ENCODE data around the gene NT5DC3.

The NT5DC3 gene

DNA sequence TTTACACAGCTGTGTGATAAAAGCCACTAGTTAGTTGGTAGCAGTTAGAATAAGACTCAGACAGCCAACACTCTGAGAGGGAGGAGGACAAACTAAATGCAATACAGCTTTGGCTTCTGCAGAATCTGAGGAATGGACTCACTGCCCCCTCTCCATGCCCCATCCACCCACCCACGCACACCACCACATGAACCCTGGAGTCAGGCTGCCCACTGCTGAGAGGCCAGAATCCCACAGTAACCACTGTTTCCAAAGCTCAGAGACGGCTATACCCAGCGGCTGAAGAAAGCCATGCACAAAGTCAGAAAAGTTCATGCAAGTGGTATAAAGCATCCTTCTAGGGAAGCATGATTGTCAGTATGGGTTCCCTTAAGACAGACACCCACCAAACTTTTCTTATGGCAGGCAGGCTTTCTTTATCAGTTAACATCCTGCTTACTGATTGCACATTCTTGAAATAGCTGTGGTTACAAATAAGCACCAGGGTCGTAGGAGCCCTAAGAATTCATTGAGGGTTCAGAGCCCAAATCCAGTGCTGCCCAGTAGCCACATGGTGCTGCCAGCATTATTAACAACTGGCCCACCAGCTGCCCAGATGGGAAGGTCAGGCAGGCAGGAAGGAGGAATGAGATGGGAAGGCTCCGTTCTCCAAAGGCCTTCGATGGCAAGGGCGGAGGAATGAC is 61.5 kb downstream of the NT5DC3 start:
- no peak for DNase-seq

DNA sequence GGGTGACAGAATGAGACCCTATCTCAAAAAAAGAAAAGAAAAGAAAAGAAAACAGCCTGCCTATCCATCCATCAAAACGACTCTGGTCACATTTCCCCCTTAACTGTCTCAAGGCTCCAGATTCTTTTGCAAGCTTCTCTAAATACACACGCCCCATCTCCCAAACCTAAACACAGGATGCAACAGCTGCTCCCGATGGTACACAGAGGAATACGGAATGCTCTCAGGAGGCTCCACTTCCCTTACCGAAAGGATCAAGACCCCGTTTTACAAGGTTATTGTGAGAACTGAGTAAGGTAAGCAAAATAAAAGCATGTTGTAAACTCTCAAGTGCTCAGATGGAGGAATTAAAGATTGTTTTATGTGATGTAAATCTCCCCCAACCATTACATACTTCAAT is 62.3 kb downstream of the NT5DC3 start:
- no peak for DNase-seq

- DNase-seq, result no peak
These were observed 66.0 kb downstream of the NT5DC3 start for GRCh38 chr12:103774977-103775560.

DNA sequence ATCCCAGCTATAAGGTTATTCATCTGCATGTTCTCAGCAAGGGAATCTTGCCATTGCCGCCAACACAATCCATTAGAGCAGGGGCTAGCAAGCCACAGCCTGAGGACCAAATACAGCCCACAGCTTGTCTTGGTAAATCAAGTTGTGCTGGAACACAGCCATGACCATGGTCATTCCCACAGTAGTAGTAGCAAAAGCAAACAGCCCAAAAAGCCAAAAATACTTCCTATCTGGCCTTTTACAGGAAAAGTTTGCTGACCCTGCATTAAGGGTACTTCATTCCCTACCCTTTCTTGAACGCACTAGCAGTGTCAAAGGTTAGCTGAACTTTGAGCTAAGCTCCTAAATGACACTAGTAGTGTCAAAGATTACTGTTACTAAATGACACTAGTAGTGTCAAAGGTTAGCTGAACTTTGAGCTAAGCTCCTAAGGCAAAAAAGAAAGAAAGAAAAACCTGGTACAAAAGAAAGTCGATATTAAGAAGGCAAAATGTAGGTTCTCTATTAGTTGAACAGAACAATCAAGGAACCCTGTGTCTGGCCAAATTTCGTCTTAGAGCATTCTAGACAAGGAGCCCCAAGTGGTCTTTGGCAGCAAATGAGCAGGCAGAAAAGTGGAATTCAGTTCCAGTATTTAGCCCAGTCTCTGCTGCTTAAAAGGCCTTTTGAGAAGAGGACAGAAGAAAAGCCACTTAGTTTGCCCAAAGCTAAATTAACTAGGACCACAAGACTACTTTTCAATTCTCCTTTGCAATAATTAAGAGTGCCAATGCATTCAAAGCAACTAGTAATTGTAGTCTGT is 67.7 kb downstream of the NT5DC3 start:
- DNase-seq, result no peak

GRCh38 chr12:103772367-103773108 is 68.5 kb downstream of the NT5DC3 start:
- DNase-seq, result no peak

GRCh38 chr12:103771466-103771865 is 69.6 kb downstream of the NT5DC3 start:
- no peak for DNase-seq

- DNase-seq, result no peak
These were observed 71.6 kb downstream of the NT5DC3 start for GRCh38 chr12:103769240-103769945.

- DNase-seq, result no peak
These were observed 72.4 kb downstream of the NT5DC3 start for GRCh38 chr12:103768467-103769123.

DNA sequence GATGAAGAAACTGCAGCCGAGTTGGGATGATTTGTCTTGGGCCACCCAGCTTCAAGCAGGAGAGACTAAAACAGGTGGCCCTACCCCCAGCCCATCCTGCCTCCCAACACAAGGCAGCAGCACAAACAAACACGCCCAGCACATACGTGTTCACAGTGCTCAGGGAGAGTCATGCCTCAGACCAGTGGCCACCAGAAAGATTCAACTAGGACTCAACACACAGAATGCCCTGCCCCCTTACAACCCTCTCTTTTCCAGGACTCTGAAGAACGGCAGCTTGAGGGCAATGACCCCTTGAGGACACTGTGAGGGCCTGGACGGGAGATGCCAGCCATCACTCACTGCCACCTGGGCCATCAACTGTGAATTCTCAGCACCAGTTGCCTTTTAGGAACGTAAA is 75.0 kb downstream of the NT5DC3 start:
- no peak for DNase-seq

DNA sequence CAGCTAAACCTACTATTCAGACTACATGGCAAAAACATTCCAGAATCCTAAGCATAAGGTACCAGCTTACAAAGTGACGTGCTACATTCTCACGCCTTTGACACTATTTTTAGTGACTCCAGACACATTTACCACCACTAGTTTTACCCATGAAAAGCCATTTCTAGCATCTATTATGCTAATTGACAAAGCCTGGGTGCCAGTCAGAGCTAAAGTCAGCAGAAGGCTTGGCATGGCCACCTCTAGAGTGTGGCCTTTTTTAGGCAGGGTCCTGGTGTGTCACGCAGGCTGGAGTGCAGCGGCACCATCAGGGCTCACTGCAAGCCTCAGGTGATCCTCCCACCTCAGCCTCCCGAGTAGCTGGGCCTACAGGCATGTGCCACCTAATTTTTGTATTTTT is 75.7 kb downstream of the NT5DC3 start:
- no peak for DNase-seq

DNA sequence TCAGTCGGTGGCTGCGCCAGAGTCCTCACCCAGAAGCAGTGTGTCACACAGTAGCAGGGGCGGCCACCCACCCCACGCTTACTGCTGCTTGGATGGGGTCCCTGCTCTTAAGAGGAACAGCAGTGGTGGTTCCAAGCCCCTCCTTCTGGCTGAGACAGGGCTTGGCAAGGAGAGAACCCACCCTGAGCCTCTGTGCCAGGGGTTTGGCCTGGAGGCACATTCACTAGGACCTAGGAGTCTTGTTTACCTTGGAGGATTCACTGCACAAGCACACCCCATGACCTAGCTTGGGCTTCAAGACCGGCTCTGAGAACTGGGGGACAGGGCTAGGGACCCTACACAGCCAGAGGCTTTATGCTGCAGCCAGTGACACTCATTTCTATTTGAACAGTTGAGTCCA is 78.6 kb downstream of the NT5DC3 start:
- DNase-seq, result no peak

DNA sequence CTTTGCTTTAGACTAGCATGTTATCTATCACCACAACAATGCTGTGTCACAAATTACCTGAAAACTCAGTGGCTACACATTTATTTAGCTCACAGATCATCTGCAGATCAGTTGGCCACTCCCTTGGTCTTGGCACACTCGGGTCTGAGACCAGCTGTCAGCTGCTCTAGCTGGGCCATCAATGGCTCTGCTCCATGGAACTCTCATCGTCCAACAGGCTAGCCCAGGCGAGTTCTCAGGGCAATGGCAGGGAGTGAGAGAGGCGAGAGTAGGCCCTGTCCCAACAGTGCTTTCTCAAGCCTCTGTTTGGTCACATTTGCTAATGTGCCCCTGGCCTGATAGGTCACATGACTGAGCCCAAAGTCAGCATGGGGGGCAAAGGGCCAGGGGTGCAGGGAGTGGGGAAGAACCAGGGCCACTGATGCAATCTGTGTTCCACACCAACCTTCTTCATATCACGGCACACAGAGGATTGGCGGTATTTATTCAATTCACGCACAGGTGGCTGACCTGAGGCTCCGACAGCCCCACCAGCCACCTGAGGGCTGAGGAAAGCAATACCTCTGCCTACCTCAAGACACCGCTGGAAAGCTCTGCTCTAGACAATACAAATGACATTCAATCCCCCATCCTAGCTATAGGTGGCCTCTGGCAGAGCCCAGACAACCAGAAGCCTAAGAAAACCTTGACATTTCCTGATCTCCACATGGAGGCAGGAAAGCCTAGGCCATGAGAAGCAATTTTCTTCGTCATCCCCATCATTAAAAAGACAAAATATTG is 82.5 kb downstream of the NT5DC3 start:
- no peak for DNase-seq

DNA sequence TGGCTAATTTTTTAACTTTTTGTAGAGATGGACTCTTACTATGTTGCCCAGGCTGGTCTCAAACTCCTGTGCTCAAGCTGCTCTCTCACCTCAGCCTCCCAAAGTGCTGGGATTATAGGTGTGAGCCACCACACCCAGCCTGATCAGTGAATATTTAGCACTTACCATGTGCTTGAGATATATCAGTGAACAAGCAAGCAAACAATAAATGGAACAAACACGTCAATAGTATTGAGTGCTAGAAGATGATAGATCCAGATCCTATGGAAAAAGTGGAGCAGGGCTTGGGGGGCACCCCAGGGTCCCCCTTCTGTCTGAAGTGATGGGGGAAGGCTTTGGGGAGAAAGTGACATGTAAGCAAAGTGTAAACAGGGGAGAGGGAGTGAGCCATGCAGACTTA is 83.8 kb downstream of the NT5DC3 start:
- no peak for DNase-seq

- DNase-seq, result no peak
These were observed 84.6 kb downstream of the NT5DC3 start for GRCh38 chr12:103756443-103756842.

DNA sequence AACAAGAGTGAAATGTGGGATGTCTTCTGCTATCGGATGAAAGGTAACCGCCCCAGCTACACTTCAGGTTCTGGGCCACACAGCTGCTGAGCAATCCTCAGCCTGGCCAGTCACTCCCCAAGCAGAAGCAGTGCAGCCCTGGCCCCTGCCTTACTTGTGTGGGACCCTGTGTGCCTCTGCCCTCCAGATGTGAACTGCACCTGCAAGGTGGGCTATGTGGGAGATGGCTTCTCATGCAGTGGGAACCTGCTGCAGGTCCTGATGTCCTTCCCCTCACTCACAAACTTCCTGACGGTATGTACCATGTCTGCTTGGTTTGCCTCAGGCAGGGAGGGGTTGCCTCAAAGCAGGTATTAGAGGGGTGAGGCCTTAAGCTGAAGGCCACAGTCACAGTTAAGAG is 85.6 kb downstream of the NT5DC3 start:
- DNase-seq, result no peak

DNA sequence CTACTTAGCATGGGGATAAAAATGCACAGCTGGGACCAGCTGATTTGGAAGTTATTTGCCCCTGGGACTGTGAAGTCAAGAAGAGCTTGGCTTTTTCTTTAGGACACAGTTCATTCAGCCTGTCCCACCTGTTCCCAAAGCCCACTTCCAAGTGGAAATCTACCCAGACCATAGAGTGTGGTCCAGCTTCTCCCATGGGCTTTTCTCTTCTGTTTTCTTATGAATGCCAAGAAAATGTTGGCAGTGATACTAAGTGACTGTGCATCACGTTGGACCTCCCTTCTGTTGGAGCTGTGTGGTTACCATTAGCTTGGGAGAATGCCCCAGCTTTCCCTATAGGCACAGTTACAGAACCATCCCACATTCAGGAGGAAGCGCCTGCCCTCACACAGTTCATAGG is 89.4 kb downstream of the NT5DC3 start:
- DNase-seq, result no peak

- no peak for DNase-seq
These were observed 89.9 kb downstream of the NT5DC3 start for GRCh38 chr12:103751171-103751570.

GRCh38 chr12:103748875-103749274 is 92.2 kb downstream of the NT5DC3 start:
- no peak for DNase-seq

GRCh38 chr12:103748002-103748401 is 93.0 kb downstream of the NT5DC3 start:
- no peak for DNase-seq

- DNase-seq, result no peak
These were observed 95.1 kb downstream of the NT5DC3 start for GRCh38 chr12:103745962-103746361.

DNA sequence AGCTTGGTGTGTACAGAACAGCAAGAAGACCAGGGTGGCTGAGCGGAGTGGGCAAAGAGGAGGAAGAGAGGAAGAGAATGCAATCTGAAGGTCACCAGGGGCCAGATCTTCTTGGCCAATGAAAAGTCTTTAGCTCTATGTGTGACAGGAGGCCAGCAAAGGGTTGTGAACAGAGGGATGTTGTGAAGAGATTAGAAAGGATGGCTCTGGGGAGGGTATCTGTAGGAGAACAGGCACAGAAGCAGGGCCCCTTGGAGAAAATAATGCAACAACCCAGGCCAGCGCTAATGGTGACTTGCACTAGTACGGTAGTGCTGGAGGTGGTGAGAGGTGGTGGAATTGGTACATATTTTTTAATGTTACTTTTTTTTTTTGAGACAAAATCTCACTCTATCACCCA is 97.2 kb downstream of the NT5DC3 start:
- DNase-seq, result no peak
